ENCODE data around the gene EFCAB6.

Gene EFCAB6

DNA sequence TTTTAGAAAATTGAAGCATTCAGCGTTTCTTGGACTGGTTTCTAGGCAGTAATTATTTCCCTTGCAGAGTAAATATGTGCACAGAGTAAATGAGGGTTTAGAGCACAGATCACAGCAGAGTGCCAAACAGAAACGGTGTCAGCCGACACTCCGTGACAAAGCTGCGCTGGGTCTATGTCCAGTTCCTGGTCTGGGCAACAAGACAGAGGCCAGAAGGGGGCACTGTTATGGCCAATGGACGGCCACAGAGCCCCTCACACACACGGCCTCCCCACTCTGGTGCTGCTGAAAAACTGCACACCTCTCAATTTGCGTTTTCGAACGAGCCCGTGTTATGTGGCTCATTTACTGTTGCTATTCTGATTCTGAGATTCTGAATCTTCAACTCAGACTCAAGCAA, 219.6 kb downstream of the EFCAB6 start:
- no peak overlapping the region for H3K4me3 ChIP-seq (ENCODE audit: low read depth, low read length)
- TF ChIP-seq, protein P1, sequence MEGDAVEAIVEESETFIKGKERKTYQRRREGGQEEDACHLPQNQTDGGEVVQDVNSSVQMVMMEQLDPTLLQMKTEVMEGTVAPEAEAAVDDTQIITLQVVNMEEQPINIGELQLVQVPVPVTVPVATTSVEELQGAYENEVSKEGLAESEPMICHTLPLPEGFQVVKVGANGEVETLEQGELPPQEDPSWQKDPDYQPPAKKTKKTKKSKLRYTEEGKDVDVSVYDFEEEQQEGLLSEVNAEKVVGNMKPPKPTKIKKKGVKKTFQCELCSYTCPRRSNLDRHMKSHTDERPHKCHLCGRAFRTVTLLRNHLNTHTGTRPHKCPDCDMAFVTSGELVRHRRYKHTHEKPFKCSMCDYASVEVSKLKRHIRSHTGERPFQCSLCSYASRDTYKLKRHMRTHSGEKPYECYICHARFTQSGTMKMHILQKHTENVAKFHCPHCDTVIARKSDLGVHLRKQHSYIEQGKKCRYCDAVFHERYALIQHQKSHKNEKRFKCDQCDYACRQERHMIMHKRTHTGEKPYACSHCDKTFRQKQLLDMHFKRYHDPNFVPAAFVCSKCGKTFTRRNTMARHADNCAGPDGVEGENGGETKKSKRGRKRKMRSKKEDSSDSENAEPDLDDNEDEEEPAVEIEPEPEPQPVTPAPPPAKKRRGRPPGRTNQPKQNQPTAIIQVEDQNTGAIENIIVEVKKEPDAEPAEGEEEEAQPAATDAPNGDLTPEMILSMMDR (IDR thresholded peaks at IDR 0.05; ENCODE audit: insufficient read depth, low read length, missing control alignments), result no peak
- ChIA-PET POLR2A (no interaction called here), CTCF (interaction anchor here (0.6 kb wide), 1 partner anchor 204 kb away, joined by 3 read pairs; no protein-coding TSS in a partner anchor)
- DNase-seq (ENCODE audit: low read depth, low spot score), result no peak

DNA sequence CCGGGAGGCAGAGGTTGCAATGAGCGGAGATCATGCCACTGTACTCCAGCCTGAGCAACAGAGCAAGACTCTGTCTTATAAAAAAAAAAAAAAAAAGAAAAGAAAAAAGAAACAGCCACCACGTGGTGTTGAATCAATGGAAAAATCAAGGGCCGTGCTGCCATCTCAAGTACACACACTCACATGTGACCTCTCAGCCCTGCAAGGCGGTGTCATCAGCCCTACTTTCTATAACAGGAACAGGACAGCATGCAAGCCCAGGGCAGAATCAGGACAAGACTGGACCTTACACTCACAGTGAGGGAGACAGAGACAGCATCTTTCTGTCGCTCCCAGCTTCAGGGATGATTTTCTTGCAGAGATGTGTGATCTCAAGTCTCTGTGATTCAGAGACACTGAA, 220.7 kb downstream of the EFCAB6 start:
- CTCF ChIA-PET, result no interaction called here
- H3K4me3 ChIP-seq (ENCODE audit: low read depth, low read length), result no peak overlapping the region
- no peak for DNase-seq (ENCODE audit: low read depth, low spot score)
- POLR2A ChIA-PET, result no interaction called here
- TF ChIP-seq, protein P1 (IDR thresholded peaks at IDR 0.05; ENCODE audit: insufficient read depth, low read length, missing control alignments), result no peak

DNA sequence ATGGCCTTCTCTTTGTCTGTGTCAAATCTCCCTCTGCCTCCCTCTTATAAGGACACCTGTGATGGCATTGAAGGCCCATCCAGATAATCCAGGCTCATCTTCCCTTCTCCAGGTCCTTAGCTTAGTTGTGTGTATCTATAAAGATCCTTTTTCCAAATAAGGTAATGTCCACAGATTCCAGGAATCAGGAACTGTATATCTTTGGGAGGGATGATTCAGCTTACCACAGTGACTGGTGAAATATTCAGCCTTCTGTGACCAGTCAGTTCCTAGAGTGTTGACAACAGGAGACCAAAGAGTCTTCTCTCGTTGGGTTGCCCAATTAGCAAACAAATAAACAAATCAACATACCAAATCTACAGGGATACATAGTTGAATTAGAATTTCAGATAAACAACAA, 224.5 kb downstream of the EFCAB6 start:
- H3K4me3 ChIP-seq (ENCODE audit: low read depth, low read length), result no peak overlapping the region
- no peak for DNase-seq (ENCODE audit: low read depth, low spot score)
- ChIA-PET POLR2A (no interaction called here), CTCF (no interaction called here)
- TF ChIP-seq, protein P1 (IDR thresholded peaks at IDR 0.05; ENCODE audit: insufficient read depth, low read length, missing control alignments), result no peak

DNA sequence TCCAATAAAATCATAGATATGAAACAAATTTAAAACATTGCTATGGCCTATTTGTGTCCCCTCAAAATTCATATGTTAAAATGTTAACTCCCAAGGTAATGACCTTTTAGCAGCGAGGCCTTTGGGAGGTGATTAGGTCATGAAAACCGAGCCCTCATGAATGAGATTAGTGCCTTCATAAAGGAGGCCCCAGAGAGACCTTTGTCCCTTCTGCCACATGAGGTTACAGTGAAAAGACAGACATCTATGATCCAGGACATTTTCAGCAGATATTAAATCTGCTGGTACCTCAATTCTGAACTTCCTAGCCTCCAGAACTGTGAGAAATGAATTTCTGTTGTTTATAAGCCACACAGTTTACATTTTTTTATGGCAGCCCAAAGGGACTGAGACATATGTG, 228.6 kb downstream of the EFCAB6 start:
- no peak for DNase-seq (ENCODE audit: low read depth, low spot score)
- ChIA-PET CTCF (no interaction called here), POLR2A (no interaction called here)
- H3K4me3 ChIP-seq (ENCODE audit: low read depth, low read length), result no peak overlapping the region
- TF ChIP-seq, protein P1 (IDR thresholded peaks at IDR 0.05; ENCODE audit: insufficient read depth, low read length, missing control alignments), result no peak

DNA sequence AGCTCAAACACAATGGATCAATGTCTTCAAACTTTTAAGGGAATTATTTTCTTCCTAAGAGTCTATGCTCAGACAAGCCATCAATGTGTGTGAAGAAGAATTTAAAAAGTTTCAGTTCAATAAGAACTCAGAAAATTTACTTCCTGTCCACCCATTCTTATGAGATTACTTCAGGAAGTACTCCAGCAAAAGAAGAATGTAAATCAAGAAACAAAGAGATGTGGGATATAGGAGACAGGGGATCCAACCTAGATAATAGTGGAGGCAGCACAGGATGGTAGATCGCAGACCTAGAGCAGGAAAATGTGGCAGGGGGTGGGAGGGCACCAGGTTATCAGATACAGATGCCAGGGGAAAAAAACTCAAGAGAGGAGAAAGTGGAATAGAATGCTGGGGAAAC, 229.7 kb downstream of the EFCAB6 start:
- POLR2A ChIA-PET, result no interaction called here
- no peak for DNase-seq (ENCODE audit: low read depth, low spot score)
- no peak overlapping the region for H3K4me3 ChIP-seq (ENCODE audit: low read depth, low read length)
- TF ChIP-seq, protein P1 (IDR thresholded peaks at IDR 0.05; ENCODE audit: insufficient read depth, low read length, missing control alignments), result no peak
- CTCF ChIA-PET, result no interaction called here

DNA sequence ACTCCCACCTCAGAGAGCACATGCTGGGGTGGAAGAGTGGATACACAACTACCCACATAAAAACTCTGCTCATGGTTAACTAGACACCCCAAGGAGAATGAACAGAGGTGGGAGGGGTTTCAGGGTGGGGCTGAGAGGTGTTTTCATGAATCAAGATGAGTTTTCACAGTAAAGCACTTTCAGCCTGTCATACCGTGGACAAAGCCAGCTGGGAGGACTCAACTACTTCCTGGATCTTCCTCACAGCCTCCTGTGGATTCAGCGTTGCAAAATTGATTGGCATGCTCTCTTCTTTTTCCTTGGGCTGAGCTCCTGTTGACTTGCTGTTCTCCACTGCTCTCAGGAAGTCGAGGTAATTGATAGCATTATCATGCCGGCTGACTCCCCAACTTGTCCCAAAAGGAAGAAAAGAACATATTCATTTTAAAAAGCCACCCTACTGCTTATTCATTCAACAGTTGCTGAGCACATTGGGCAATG, 231.8 kb downstream of the EFCAB6 start:
- ChIA-PET POLR2A (no interaction called here), CTCF (no interaction called here)
- no peak overlapping the region for H3K4me3 ChIP-seq (ENCODE audit: low read depth, low read length)
- TF ChIP-seq, protein P1 (IDR thresholded peaks at IDR 0.05; ENCODE audit: insufficient read depth, low read length, missing control alignments), result no peak
- DNase-seq (ENCODE audit: low read depth, low spot score), result no peak

Data from AG04449 (cell line).